SH-SY5Y (cell line): ENCODE results near the gene NLGN4Y.

ENCODE experiments used
- GATA2 ChIP-seq: IDR thresholded peaks from 2 replicates; pipeline ENCODE4 v1.6.1; 2011; ENCODE audit warnings: mild to moderate bottlenecking, low read depth, low read length
- GATA3 ChIP-seq: IDR thresholded peaks from 2 replicates; pipeline ENCODE4 v1.6.1; 2011; ENCODE audit warnings: low read depth, mild to moderate bottlenecking, low read length, moderate library complexity

GRCh38 chrY:14581294-14581693 lies 57.0 kb downstream of the NLGN4Y start:
- no peak for TF ChIP-seq GATA2
- TF ChIP-seq GATA3: no peak
